Measurements from ENCODE around the gene ZNF532.

DNA sequence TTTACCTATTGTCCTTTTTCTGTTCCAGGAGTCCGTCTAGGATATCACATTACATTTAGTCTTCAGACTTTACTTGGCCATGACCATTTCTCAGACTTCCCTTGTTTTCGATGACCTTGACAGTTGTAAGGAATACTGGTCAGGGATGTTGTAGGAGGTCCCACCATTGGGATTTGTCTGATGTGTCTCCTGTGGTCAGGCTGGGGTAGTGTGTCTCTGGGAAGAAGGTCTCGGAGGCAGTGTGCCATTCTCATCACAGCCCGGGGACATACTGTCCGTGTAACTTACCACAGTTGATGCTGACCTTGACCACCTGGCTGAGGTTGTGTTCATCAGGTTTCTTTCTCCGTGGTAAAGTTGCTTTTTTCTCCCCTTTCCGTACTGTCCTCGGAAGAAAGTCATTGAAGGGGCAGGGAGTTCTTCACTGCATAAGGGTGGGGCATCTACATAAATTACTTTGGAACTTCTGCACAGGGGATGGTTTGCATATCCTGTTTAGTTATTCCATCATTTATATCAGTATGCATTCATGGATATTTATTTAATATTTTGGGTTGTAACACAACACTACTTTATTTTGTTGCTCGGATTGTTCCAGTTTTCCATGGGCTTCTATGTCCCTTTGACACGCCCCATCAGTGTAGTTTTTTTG is 41.2 kb downstream of the ZNF532 start:
- no peak for TF ChIP-seq EZH2 (IDR thresholded peaks at IDR 0.05; ENCODE audit: low read length)
- TF ChIP-seq, protein P1, sequence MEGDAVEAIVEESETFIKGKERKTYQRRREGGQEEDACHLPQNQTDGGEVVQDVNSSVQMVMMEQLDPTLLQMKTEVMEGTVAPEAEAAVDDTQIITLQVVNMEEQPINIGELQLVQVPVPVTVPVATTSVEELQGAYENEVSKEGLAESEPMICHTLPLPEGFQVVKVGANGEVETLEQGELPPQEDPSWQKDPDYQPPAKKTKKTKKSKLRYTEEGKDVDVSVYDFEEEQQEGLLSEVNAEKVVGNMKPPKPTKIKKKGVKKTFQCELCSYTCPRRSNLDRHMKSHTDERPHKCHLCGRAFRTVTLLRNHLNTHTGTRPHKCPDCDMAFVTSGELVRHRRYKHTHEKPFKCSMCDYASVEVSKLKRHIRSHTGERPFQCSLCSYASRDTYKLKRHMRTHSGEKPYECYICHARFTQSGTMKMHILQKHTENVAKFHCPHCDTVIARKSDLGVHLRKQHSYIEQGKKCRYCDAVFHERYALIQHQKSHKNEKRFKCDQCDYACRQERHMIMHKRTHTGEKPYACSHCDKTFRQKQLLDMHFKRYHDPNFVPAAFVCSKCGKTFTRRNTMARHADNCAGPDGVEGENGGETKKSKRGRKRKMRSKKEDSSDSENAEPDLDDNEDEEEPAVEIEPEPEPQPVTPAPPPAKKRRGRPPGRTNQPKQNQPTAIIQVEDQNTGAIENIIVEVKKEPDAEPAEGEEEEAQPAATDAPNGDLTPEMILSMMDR (optimal IDR thresholded peaks at IDR 0.05 in 1 of 3, IDR thresholded peaks at IDR 0.05 in 1 of 3, conservative IDR thresholded peaks at IDR 0.05 in 1 of 3; ENCODE audit: extremely low read depth in 1 of 3, insufficient read depth in 2 of 3, low read length in 3 of 3): no peak

All from keratinocyte (primary cell).